Inflammatory macrophage treated with lipopolysaccharide for 4 hours (primary cell): ENCODE data around the gene SRC.

ENCODE experiments used
- DNase-seq: peaks from one replicate; pipeline ENCODE4 v3.0.0-alpha.2; 2020

The SRC gene

DNA sequence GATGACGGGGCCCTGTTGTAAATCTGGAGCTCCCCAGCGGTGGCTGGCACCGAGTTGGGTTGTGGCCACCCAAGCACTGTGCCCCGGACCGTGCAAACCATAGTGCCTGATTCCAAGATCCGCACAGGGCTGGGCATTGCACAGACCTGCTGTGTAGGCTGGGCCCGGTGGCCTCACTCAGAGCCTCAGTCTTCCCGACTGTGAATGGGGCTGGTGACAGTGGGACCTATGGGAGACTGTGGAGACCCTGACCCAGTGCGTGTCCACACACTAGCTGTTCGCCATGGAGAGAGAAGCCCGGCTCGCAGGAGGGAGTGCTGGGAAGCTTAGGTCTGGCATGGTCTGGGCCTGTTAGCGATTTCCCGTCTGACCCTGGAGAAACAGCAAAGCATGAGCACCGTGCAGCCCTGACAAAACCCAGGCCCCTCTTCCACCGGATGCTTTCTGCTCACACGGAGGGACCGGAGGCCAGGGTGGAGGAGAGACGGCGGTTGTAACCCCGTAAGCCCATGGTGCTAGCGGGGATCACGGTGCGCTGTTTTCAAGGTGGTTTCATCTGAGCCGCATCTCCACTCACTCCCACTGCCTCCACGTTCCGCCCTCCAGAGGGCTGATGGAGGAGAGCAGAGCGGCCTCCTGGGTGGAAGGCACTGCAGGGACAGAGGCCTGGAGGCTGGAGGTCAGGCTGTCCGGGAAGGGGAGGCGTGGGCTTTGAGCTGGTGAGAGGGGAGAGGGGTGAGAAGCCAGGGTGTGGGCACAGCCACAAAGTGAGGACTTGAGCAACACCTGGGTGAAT lies 52.2 kb downstream of the SRC start:
- no peak for DNase-seq

DNA sequence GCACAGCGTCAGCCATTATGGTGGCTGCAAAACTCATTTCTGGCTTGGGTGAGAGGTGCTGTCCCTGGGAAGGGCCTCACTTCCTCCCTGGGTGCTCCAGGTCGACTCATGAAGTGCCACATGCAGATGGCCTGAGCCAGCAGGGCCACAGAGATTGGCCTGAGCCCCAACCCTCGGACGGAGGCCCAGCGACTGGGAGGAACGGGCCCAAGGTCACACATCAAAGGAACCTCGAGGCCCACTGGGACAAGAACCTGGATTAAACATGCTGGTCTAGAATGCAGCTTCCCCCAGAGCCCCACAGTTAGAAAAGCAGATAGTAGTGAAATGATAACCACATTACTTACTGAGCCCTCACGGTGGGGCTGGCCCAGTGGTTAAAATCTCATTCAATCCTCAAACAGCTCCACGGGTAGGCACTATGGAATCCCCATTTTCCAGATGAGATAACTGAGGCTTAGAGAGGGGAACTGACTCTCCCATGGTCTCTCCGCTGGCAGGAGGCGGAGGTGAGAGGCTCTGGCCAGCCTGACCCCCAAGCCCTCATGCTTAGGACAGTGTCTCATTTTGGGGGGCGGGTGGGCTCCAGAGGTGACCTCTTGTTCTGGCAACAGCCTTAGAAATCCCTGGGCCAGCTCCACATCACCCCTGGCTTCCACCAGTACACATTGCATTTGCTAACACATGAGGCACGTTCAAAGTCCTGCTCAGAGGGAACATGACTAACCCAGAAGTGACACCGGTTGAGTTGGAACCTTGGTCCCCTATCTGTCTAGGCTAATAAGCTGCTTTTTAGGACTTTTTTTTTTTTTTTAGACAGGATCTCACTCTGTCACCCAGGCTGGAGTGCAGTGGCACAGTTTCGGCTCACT lies 53.0 kb downstream of the SRC start:
- no peak for DNase-seq

DNA sequence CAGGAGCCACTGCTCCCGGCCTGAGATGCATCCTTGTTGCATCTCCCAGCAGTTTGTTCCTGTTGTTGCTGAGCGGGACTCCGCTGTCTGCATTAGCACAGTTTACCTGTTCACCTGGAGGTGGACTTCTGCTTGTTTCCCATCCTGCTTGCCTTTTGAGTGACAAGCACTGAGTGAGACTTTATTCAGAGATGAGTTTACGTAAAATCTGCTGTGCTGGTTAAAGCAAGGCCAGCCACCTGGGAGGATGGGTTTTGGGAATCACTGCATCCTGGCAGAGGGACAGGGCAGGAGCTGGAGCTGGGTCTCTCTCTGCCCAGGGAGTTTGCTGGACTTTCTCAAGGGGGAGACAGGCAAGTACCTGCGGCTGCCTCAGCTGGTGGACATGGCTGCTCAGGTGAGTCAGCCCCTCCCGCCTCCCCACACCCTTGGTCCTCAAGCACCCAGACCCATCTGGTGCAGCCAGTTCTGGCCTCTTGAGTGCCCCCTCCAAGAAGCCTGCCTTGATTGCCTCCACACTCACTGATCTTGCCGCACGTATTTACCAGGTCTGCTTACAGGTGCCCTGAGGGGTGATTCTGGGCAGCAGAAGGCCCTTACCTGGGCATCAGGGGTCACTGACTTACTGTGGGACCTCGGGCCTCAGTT lies 55.5 kb downstream of the SRC start:
- no peak for DNase-seq

DNA sequence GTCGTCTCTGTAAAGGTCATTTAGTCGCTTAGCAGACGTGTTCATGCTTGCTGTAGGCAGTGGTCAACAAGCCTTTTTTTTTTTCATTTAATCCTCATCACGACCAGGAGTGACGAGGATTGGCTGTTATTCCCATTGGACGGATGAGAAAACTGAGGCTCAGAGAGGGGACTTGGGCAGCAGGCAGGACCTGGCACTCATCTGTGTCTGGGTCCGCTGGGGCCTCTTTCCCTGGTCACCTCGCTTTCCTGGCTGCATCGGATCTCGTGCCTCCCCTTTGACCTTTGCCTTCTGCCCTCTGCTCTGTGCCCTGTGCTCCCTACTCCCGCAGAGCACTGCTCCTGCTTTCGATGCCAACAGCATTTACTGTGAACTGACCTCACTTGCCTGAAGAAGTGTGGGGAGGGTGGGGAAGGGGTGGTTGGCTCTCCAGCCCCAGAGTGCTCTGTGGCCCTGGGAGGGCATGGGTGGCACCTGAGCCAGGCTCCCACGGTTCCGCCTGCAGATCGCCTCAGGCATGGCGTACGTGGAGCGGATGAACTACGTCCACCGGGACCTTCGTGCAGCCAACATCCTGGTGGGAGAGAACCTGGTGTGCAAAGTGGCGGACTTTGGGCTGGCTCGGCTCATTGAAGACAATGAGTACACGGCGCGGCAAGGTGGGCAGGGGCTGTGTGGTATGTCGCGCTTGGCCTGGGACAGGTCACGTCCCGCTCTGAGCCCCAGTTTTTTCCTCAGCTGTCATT lies 56.2 kb downstream of the SRC start:
- DNase-seq: no peak

DNA sequence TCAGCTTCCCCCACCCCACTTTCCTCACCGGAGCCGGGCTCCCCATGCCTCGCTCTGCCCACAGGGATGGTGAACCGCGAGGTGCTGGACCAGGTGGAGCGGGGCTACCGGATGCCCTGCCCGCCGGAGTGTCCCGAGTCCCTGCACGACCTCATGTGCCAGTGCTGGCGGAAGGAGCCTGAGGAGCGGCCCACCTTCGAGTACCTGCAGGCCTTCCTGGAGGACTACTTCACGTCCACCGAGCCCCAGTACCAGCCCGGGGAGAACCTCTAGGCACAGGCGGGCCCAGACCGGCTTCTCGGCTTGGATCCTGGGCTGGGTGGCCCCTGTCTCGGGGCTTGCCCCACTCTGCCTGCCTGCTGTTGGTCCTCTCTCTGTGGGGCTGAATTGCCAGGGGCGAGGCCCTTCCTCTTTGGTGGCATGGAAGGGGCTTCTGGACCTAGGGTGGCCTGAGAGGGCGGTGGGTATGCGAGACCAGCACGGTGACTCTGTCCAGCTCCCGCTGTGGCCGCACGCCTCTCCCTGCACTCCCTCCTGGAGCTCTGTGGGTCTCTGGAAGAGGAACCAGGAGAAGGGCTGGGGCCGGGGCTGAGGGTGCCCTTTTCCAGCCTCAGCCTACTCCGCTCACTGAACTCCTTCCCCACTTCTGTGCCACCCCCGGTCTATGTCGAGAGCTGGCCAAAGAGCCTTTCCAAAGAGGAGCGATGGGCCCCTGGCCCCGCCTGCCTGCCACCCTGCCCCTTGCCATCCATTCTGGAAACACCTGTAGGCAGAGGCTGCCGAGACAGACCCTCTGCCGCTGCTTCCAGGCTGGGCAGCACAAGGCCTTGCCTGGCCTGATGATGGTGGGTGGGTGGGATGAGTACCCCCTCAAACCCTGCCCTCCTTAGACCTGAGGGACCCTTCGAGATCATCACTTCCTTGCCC lies 57.4 kb downstream of the SRC start:
- no peak for DNase-seq

DNA sequence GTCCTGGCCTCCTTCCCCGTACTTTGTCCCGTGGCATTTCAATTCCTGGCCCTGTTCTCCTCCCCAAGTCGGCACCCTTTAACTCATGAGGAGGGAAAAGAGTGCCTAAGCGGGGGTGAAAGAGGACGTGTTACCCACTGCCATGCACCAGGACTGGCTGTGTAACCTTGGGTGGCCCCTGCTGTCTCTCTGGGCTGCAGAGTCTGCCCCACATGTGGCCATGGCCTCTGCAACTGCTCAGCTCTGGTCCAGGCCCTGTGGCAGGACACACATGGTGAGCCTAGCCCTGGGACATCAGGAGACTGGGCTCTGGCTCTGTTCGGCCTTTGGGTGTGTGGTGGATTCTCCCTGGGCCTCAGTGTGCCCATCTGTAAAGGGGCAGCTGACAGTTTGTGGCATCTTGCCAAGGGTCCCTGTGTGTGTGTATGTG lies 58.5 kb downstream of the SRC start:
- no peak for DNase-seq

DNA sequence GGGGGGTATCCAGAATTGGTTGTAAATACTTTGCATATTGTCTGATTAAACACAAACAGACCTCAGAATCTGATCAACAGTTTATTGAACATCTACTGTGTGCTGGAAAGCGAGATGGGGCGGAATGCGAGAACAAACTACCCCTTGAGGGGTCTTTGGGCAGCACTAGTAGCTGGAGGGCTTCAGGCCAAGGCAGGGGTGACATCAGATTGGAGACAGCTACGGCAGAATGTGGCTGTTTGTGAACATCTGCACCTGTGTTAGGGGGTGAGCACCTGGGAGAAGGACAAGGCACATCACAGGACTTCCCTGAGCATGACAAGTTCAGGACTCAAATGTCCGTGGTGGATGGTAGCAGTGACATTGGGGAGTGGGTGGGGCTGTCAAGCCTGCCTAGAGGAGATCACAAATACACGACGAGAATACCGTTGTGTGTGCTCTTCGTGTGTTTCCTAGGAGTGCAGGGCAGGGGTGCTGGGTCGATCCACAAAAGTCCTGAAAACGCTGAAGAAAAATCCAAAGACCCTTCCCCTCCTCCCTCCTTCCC lies 59.5 kb downstream of the SRC start:
- no peak for DNase-seq

DNA sequence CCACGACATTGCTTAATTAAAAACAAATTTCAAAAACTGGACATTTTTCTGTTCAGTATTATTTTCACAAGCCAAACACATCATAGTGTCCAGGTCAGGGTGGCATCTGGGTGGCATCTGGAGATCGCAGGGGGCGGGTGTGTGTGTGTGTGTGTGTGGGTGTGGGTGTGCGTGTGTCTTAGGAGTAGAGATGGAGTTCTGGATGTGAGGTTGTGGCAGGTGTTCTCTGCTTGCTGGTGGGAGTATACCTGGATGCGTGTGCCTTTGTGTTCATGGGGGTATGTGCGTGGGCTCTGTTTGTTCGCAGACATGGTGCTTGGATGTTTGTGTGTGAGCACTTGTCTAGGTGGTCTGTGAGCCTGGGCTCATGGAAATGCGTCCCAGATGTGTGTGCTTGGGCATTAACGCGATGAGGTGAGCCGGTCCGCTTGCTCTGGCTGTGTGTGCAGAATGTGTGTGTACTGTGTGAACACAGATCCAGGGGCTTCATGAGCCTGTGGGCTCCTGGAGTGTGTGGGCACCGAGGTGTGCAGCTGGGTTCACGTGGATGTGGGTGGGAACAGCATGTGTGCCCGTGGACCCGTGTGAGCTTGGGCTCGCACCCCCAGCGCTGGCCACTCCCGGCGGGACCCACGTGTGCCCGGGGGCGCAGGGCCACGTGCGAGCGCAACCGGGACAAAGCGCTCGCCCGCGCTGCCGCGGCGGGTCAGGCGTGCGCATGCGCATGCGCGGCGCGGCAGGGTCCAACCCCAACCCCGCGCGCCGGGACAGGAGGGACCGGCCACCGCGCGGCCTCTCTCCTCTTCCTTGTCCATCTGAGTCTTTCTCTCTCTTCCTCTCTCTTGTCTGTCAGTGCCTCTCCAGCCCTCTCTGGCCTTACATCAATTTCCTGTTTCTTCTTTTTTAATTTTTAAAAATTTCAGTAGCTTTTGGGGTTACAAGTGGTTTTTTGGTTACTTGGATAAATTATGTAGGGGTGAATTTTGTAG lies 60.4 kb downstream of the SRC start:
- DNase-seq: peak; percentile 65

DNA sequence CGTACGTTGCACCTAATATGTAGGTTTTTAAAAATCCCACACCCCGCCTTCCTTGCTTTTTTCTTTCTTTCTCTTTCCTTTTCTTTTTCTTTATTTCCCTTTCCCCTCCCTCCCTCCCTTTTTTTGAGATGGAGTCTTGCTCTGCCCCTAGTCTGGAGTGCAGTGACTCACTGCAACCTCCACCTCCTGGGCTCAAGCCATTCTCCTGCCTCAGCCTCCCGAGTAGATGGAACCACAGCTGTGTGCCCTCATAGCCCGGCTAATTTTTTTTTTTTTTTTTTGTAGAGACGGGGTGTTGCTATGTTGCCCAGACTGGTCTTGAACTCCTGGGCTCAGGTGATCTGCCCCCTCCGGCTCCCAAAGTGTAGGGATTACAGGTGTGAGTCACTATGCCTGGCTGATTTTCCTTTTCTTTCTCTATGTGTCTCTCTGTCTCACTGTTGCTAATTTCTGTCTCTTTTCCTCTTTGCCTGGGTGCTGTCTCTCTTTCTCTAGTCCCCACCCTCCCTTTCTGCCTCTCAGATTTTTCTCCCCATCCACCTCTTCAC lies 61.2 kb downstream of the SRC start:
- DNase-seq: peak; percentile 42

DNA sequence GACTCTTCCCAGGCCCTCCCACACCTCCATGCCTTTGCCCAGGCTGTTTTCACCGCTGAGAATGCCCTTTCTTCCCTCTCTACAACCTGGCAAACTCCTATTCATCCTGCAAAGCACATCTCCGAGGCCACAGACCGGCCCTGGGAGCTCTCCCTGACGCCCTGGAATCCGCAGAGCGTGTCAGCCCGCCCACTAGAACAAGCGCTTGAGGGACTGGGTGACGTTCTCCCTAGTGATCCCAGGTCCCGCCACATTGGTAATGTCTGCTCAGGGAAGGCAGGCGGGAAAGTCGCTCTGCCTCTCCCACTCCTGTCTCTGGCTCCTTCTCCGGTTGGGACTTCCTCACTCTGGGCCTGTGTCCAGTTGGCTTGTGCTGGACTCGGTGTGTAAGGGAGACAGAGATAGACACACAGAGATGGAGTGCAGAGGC lies 61.6 kb downstream of the SRC start:
- DNase-seq: no peak

DNA sequence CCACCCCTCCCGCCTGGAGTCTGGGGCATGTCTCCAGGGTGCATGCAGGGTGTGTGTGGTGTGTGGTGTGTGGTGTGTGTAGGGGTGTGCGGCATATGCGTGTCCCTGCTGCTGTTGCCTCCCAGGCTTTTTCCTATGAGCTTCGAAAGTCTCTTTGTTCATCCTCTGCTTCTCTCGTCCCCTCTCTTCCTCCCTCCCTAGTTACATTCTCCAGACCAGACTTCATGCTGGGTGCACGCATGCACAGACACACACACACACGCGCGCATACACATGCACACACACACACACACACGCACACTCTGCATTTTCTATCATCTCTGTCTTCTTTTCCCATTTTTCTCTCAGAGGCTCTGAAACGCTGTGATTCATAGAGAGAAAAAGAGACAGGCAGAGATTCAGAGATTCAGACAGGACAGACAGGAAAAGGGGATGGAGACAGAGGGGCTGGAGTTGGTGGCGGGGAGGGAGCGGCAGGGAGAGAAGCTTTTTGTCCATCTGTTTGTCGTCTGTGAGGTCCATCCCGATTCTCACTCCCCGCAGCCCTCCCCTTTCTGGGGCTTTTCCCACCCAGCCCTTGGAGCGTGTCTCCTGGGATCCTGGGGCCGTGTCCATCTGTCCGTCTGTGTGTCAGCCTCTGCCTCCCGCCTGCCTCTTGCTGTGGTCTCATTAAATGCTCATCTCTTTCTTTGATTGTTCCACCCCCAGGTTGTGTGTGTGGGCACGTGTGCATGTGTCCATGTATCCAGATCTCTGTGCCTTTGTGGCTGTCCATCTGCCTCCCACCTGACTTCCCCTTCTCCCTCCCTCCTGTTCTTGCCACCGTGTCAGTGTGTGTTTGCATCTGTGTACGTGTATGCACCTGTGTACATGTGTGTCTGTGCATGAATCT lies 62.6 kb downstream of the SRC start:
- no peak for DNase-seq

DNA sequence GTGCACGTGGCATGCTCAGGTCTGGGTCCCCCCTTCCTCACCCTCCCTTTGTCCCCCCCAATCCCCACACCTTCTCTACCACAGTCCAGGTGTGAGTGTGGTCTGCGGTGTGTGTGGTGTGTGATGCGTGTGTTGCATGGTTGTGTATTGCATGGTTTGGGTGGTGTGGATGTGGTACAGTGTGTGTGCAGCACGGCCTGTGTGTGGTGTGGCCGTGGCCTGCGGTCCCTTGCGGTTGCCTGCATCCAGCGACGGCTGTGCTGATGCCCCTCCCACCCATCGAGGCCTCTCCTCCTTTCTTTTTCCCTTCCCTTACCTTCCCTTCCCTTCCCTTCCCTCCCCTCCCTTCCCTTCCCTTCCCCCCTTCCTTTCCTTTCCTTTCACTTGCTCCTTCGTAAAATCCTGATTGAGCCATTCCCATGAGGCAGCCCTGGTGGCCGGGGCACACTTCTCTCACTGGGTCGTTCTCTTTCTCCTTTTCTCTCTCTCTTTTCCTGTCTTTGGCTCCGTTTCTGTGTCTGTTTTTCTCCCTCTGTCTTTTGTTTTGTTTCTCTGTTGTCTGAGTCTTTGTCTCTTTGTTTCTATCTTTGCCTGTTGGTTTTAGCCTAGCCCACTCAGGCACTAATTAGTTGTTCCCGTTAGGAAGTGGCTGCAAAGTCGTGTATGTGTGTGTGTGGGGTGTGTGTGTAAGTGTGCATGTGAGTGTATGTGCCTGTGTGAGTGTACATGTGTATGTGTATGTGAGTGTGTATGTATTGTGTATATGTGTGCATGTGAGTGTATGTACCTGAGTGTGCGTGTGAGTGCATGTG lies 65.7 kb downstream of the SRC start:
- DNase-seq: no peak

DNA sequence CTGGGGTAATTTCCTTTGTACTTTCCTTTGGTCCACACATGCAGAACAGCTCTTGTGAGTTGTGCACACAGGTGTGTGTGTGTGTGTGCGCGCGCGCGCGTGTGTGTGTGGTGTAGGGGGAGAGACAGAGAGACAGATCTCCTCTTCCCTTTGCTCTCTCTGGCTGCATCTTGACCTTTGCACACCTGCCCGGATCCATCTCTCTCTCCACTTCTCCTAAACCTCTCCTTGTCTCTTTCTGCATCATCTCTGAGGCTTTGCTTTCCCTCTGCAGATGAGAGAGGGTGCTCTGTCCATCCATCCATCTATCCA lies 67.0 kb downstream of the SRC start:
- no peak for DNase-seq

DNA sequence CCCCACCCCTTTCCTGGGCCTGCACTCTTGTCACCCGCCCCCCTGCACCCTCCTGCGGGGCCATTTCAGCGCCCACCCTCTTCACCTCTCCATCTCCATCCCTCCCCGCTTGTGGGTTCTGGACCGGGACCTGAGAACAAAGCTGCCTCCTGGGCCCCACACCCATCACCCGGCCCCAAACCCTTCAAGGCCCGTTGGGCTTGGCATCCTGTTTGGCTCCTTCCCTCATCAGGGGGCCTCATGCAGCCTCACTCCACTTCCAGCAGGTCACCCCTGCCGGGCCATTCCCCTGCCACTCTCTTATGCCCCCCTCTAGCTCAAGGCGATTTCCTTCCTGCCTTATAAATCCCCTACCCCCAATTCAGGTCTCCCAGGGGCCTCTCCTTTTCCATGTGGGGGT lies 67.4 kb downstream of the SRC start:
- DNase-seq: no peak

DNA sequence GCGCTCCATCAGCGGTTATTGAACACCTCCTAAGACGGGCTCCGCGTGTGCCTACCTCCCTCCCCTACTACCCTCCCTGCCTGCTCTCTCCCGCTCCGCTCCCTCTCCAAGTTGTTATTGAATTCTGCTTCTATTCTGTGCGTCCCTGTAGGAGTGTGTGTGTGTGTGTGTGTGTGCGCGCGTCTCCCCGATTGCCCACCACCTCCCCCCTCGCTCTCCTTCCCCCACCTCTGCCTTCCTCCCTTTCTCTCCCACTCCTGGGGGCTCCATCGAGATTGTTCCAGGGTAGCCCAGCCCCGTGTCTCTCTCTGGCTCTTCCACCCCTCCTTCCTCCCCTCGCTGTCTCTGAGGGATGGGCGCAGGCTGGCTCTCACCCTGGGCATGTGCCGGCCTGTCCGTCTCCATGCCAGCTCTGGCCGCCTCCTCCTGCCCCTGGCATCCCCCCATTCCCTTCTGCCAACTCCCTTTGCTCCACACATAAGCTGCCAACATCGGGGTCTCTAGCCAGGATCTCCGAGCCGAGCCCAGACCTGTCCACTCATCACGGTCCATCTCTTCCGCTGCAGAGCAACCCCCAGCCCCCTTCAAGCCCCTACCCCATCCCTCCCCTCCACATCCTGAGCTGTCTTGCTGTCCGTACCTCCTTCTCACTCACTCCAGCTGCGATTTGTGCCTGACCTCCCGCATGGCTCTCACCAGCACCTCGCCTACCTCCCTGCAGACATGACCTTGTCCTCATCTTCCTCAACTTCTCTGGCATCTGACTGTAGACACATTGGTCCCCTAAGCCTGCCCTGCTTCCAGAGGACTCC lies 68.5 kb downstream of the SRC start:
- DNase-seq: no peak

DNA sequence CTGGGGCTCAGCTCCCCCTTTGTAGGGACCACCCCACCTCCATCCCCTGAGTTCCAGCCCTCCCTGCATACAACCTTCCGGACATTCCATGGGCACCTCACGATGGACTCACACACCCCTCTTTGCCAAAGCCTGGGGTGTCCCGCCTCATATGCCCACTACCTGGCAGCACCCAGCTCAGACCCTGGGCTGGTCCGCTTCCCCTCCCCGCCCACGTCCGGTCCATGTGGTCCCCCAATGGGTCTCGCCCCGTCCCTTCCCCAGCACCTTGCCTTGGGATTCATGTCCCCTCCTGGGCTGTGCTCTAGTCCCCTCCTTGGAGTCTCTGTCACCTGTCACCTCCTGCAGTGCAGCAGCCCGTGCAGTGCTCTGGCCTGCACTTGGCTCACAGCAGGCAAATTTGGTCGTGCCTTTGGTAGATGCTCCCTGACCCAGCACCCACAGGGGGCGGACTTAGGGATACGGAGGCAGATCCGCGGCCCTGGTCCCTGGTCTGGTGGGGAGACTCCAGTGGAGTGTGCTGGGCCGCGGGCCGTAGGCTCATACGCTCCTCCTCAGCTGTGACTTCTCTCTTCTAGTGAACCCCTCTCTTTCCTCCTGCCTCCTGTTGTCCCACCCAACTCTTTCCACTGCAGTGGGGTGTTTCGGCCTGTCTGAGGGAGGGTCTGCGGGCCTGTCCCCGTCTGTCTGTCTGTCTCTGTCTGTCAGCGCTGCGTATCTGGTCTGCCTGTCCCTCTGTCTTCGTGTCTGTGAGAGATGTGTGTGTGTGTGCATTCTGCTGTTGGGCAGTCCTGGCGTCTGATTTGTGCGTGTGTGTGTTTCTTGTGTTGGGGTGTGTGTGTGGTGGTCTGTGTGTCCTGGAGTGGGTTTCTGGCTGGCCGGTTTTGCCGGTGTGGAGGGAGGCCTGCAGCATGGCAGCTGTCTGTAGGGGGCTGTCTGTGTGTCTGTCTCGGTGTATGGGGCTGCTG lies 69.5 kb downstream of the SRC start:
- DNase-seq: no peak
